Nephron progenitor cell (in vitro differentiated cells): Measurements from ENCODE around the gene MBNL2.

Experiments
- DNase-seq: peaks from one replicate; pipeline ENCODE4 v3.0.0; 2021
- H3K27ac Mint-ChIP-seq: 2 replicates; pipeline ENCODE4 v1.8.0; 2021; ENCODE audit warnings: mild to moderate bottlenecking, moderate library complexity, mixed read lengths
- H3K27me3 Mint-ChIP-seq: 2 replicates; pipeline ENCODE4 v1.8.0; 2021; ENCODE audit warnings: mild to moderate bottlenecking, low read depth, mixed read lengths; ENCODE audit not compliant: poor library complexity
- H3K36me3 Mint-ChIP-seq: 2 replicates; pipeline ENCODE4 v1.8.0; 2021; ENCODE audit warnings: low read depth, mixed read lengths
- H3K4me1 Mint-ChIP-seq: 2 replicates; pipeline ENCODE4 v1.8.0; 2021; ENCODE audit warnings: mixed read lengths
- H3K4me3 Mint-ChIP-seq: 2 replicates; pipeline ENCODE4 v1.8.0; 2021; ENCODE audit warnings: mild to moderate bottlenecking, moderate library complexity, mixed read lengths
- H3K9me3 Mint-ChIP-seq: 2 replicates; pipeline ENCODE4 v1.8.0; 2021; ENCODE audit warnings: mild to moderate bottlenecking, moderate library complexity, mixed read lengths
- CTCF ChIP-seq: fragments of 200-600 bp; sonication (generic); IDR thresholded peaks from 2 replicates; pipeline ENCODE4 v1.5.0; 2021; ENCODE audit warnings: antibody characterized with exemption

Gene MBNL2

DNA sequence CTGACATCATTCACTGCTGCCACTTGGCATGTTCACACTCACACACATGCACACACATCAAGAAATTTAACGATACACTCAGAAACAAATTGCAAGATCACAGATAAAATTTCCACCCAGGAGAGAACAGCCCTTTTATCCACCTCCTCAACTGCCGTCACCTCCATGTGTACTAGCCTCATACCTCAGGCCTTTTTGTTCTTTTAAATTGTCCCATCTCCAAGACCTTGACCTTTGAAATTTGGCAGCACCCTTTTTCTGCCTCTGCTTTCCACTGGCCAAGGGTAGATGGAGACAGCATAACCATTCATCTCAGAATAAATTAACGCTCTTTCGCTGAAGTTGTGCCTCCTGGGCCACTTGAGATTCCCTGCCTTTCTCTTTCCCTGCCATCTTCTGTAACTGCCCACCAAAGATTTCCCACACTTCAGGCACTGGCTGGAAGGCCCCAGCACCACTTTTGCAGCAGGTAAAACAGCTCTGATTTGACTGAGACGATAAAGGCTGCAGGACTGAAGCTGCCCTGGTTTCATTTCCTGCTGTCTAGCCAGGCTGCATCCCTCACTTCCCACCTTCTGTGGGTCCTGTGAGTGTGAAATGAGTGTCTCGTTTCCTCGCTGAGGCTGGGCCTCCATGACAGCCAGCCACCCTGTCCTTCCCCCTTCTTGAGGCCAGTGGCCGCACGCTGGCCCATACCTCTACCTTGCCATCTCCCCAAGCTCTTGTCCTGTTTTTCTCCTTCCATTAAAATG is 39.3 kb downstream of the MBNL2 start:
- H3K9me3 Mint-ChIP-seq: no peaks in the 10 kb centered on the region
- H3K4me1 Mint-ChIP-seq: peaks cover 61% of the 10 kb centered on the region
- peak overlapping the region; percentile 45 for H3K4me3 Mint-ChIP-seq
- TF ChIP-seq CTCF: no peak
- H3K27ac Mint-ChIP-seq: peak overlapping the region; percentile 88
- peaks cover 8% of the 10 kb centered on the region for H3K27me3 Mint-ChIP-seq
- no peak for DNase-seq
- H3K36me3 Mint-ChIP-seq: peaks cover 30% of the 10 kb centered on the region

- Mint-ChIP-seq H3K9me3 (no peaks in the 10 kb centered on the region), H3K27me3 (peaks cover 8% of the 10 kb centered on the region), H3K4me3 (no peak overlapping the region), H3K4me1 (peaks cover 63% of the 10 kb centered on the region), H3K27ac (peak overlapping the region; percentile 46), H3K36me3 (peaks cover 24% of the 10 kb centered on the region)
- no peak for TF ChIP-seq CTCF
- DNase-seq: no peak
Observed at GRCh38 chr13:97262058-97262457, 39.9 kb downstream of the MBNL2 start.

GRCh38 chr13:97263160-97263559 is 41.0 kb downstream of the MBNL2 start:
- no peak for TF ChIP-seq CTCF
- Mint-ChIP-seq H3K4me3 (no peak overlapping the region), H3K27ac (no peak overlapping the region), H3K9me3 (no peaks in the 10 kb centered on the region), H3K27me3 (peaks cover 8% of the 10 kb centered on the region), H3K36me3 (peaks cover 19% of the 10 kb centered on the region), H3K4me1 (peaks cover 60% of the 10 kb centered on the region)
- DNase-seq: no peak

DNA sequence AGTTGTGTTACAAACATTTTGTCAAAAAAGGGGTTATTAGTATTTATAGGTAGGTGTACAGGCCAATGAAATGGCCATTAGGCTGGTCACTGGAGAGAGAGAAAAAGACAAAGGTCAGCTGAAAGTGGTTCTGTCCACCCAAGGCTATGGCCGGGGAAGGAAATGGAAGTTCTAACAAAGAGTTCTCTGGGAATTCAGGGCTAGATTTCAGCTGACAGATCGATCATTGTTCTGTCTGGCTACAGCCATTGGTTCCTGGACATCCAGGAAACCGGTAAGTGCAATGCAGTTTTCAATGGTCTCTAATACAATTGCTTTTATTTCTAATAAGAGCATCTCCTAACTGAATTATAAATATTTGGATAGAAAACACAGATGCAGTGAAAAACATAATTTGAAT is 42.5 kb downstream of the MBNL2 start:
- no peak for DNase-seq
- no peak for TF ChIP-seq CTCF
- H3K36me3 Mint-ChIP-seq: peaks cover 15% of the 10 kb centered on the region
- peaks cover 47% of the 10 kb centered on the region for H3K4me1 Mint-ChIP-seq
- peak overlapping the region; percentile 14 for H3K27ac Mint-ChIP-seq
- H3K27me3 Mint-ChIP-seq: peaks cover 8% of the 10 kb centered on the region
- no peak overlapping the region for H3K4me3 Mint-ChIP-seq
- H3K9me3 Mint-ChIP-seq: no peaks in the 10 kb centered on the region

- Mint-ChIP-seq H3K36me3 (peaks cover 15% of the 10 kb centered on the region), H3K9me3 (no peaks in the 10 kb centered on the region), H3K27ac (no peak overlapping the region), H3K27me3 (peaks cover 8% of the 10 kb centered on the region), H3K4me3 (no peak overlapping the region), H3K4me1 (peaks cover 31% of the 10 kb centered on the region)
- TF ChIP-seq CTCF: no peak
- DNase-seq: no peak
Observed at GRCh38 chr13:97266332-97266731, 44.2 kb downstream of the MBNL2 start.
